GM19240 (cell line): ENCODE data around the gene RRM2.

ENCODE experiments used
- DNase-seq: peaks from one replicate; pipeline ENCODE4 v3.0.0; 2011; ENCODE audit warnings: low spot score; ENCODE audit not compliant: insufficient read length

RRM2 gene

DNA sequence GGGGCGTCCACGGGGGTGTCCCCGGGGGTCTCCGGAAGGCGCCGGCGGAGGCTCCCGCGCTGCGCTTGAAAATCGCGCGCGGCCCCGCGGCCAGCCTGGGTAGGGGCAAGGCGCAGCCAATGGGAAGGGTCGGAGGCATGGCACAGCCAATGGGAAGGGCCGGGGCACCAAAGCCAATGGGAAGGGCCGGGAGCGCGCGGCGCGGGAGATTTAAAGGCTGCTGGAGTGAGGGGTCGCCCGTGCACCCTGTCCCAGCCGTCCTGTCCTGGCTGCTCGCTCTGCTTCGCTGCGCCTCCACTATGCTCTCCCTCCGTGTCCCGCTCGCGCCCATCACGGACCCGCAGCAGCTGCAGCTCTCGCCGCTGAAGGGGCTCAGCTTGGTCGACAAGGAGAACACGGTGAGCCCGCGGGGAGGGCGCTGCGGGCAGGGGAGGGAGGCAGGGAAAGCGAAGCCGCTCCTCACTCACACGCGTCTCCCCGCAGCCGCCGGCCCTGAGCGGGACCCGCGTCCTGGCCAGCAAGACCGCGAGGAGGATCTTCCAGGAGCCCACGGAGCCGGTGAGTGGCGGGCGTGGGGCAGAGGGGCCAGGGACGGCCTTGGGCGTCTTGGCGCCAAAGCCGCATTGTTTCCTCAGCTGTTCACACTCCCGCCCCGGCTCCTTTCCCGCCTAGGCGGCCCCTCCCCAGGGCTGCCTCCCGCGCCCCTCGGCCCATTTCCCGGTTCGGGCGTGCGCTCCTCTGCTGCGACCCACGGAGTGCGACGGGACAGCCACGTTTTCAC, at the start of gene RRM2:
RRM2 (plus strand) TSS at position 240 of the 781 bp plus-strand sequence; CDS start at position 300, 60 bp downstream.
- peak; percentile 83 for DNase-seq

DNA sequence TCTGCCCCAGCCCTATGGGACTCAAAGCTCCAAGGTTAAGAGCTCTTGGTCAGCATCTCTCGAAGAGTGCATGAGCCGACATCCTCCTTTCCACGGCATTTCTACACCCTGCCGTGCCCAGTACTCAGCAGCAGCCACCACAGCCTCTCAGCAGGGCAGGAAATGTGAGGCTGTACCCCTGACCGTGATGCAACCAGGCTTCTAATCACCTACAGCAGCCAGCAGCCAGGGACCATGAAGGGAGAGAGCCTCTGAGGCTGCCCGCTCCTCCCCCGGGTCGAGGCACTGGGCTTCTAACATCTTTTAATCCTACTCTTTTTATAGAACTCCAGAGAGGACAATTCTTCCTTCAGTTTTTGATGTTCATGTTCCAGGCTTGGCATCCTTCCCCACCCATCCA, 48.8 kb upstream of the RRM2 start:
- no peak for DNase-seq

DNA sequence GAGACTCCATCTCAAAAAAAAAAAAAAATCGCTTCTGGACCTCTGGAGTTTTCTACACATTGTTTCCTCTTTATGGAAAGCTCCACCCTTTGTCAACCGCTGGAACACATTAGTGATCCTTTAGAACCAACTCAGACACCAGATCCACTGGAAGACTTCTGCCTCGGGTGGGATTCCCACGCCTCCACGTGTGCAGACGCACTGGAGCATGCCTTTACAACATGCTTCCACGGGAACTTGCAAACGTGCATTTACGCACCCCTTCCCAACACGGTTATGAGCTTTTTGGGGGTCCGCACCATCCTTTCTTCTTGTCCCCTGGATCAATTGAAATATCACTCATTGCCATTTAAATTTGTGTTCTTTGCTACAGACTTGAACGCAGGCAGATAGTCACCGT, 47.4 kb upstream of the RRM2 start:
- no peak for DNase-seq

DNA sequence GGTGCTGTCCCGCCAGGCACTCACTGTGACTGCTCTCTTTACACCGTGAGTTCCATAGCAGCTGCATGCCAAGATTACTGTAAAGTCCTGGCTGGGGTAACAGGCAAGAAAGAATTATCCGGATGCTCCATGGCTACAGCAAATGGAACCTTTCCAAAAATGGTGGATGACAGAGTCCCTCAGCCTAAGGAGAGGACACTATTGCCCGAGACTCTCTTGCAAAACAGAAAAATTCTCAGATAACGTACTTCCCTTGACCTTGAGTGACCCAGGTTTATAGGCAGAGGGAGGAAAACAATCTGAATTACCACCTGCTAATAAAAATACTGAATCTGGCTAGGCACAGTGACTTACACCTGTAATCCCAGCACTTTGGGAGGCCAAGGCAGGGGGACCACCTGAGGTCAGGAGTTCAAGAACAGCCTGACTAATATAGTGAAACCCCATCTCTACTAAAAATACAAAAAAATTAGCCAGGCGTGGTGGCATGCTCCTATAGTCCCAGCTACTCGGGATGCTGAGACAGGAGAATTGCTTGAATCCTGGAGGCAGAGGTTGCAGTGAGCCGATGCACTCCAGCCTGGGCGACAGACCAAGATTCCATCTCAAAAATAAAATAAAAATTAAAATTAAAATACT, 46.8 kb upstream of the RRM2 start:
- DNase-seq = no peak

DNA sequence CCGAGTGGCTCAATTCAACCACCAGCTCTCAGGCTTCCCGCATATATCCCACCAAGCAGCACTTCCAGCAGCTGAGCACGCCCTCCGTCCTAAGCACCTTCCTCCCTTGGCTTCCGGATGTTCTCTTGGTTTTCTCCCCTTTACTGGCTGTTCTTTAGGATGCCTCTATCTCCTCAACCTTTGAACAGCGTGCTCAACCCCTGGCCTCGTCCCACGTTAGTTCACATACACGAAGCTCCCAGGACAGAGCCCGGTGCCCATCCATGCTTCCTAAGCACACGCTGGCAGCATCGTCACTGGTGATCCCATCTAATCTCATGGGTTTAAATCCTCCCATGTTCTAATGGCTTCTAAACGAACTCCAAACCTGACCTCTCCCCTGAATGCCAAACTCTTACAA, 46.0 kb upstream of the RRM2 start:
- DNase-seq = no peak

DNA sequence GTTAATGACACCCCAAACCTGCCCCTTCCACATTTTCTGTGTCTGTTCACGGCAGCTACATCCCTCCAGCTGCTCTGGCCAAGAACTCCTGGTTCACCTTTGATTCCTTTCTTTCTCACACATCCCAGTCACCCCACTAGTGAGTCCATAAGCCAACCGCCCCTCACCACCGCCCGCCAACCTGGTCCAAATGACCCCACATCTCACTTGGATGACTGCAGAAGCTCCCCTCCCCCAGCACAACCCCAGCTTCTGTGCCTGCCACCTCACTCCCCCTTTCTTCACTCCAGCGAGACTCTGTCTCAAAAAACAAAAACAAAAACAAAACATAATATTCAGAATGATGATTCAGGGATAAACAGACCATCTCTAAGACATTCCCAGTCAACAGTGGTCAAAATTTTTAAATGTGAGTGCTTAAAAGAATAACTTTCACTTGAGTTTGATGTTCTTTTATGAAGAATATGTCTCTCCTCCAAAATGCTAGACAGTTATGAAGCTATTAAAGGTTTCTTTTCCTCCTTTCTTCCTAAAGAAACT, 45.5 kb upstream of the RRM2 start:
- no peak for DNase-seq

DNA sequence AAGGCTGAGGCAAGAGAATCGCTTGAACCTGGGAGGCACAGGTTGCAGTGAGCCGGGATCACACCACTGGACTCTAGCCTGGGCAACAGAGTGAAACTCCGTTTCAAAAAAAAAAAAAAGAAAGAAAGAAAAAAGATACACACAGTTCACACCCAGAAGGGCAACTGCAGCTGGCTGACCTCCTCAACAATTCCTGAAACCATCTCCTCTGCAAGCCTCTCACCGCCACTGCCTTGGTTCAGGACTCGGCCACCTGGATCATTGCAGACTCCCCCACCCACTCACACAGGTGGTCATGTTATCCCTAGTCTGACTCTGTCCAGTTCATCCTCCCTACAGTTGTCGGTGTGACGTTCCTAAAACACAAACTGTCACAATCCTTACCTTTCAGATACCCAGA, 44.5 kb upstream of the RRM2 start:
- DNase-seq = no peak

DNA sequence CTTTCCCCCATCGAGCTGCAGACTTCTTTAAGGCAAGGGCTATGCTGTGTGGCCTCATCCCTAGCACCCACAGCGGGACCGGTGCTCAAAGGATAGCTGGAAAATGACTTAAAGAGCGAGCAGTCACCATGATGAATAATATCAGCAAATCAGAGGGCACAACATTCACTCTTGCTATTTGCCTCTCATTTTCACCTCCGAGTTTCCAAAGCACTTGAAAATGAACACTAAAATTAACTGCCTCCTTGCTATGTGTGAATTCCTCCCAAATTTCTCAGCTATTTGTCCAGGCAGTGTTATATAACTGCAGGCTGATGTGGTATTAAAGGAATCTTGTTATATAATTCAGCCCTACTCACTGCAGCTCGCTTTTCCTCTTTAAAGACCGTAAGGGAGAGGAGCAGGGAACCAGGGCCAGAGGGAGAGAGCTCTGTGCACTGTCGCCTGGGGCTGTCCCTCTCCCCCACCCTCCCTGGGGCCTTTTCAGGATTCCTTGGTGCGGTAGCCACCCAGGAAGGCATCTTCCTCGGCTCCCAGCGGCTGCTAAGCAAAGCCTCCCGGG, 43.8 kb upstream of the RRM2 start:
- DNase-seq = no peak

DNA sequence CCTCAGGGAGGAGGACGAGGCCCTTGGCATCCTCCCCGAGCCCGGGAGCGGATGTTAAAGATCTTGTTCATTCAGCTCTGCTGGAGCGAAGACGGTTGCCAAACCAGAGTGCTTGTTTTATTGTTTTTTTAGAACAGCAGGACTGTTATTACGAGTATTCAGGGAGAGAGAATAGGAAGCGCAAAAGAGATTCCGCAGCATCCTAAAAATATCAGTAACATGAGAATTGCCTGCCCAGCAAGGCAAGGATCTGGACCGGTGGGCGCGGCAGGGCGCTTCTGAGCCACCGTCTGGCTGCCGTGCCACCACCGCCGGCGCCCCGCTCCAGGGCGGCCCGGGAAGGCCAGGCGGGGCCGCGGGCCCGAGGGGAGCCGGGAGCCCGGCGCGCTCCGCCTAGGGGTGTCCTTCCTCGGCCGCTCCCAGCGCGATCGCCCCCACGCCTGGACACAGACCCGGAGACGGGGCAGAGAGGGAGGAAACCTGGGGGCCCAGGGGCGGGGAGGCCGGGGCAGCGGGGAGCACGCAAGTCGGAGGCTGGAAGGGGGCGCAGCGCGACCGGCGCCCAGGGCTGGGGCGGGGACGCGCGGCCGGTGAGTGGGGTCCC, 43.2 kb upstream of the RRM2 start:
- no peak for DNase-seq

DNA sequence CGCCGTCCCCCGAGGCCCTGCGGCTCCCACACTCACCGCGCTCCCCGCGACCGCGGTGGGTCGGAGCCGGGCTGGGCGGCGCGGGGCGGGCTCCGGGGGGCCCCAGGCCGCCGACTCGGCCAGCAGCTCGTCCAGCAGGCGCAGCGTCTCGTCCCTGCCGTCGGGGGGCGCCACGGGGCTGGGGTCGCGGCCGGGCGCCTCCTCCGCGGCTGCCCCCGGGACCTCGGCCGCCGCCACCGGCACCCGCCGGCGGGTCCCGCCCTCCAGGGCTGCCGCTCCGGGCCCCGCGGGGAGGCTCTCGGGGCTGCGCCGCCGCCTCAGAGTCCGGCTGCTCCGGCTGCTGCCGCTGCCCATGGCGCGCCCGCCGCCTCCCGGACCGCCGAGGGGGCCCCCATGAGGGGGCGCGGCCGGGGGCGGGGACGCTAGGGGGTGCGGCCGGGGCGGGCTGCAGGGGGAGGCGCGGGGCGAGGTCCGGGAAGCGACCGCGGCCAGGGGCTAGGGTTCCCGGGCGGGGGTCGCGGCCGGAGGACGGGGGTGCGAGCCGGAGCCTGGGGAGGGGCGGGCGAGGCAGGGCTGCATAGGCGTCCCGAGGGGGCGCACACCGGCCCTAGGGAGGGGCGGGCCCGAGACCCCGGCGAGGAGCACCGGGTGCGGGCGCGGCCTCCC, 42.5 kb upstream of the RRM2 start, which contains the start of gene CYS1:
CYS1 (minus strand) TSS at position 542 of the 666 bp plus-strand sequence; CDS start at position 354, 188 bp downstream.
- no peak for DNase-seq

DNA sequence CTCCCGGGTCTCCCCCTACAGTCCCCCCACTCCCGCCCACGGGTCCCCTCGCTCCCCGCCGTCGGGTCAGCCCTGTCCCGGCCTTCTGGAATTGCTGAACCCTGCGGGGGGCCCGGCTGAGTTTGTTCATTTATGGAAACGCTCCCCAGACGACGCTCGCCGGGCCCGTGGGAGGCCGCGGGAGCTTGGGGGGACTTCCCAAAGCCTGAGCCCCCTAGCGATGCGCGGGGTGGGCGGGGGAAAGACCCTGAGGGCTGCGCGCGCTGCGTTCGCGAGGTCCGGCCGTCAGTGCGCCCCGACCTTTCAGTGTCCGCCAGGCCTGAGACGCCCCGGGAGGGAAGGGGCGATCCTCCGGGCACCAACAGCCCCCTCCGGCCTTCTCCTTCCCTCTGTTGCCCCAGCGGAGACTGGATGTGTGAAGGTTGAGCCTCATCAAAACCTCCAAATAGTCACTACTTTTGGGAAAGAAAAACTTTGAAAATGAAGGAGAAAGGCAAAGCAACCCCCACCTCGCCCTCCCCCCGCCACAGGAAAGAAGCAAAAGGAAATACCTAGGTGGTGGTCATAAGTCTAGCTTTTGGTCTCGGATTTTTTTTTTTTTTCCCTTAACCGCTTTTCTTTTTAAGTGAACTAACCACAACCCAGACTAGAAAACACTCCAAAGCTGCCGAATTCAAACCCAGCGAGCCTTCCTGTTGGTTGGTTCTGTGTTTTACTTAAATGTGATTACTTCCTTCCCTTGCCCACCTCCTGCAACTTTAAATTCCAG, 41.8 kb upstream of the RRM2 start:
- peak; percentile 29 for DNase-seq

DNA sequence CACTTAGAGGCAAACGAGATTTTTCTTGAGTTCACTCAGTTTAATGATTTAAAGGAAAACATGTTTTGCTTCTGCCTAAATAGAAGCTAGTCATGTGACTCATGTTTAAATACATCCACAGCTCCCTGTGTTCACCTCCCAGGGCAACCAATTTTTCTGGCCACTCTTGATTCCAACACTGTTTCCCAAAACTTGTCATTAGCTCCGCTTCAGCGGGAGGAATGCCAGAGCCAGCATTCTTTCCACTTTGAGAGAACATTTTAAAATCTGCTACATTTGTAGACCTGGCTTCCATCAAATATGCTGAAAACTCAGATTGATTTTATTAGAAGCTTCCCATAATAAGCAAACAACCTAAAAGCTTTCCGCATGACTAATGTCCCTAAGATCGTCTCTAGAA, 39.5 kb upstream of the RRM2 start:
- no peak for DNase-seq

DNA sequence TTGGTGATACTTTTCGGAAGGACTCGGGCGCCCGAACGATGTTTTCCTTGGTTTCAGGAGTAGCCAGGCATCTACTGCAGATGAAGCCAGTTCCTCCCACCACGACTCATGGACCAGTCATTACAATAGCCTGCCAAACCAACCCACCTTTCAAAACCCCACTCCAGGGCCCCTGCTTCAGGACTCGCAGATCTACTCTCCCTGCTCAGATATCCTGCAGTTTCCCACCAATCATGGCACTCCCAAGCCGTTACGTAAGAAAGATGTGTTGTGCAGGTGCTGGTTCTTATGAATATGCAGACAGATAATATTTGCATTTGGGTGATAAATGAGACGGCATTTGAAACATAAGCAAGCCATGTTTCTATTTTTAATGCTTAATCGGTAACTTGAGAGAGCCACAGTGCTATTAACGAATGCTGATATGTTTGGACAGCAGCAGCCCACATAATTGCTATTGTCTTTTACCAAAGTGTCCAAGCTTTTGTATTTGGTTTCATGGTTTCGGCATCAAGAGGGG, 38.8 kb upstream of the RRM2 start:
- no peak for DNase-seq

DNA sequence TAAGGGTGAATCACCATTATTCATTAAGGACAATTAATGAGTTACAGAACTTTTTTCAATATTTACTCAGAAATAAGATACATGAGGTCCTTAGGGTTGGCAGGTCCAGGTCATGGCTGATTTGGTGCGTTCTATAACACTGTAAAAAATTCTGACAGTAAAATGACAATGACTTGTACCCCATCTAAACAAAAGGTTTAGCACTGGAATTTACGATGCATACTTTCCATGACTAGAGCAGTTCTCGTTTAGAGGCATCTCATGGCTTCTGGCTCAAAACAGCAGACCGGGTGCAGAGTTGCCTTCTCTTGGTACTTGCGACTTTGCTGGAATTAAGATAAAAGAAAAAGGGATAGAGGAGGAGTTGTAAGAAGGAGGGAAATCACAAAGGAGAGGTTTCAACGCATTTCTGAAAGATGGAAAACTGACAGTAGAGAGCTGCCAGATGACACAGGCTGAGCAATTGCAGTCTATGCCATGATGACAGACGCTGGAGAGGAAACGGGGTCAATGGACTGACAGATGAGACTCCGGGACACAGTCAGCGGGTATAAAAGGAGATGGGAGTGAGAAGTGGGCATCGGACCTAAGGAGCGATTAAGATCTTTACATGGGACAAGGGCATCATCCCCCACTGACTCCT, 38.2 kb upstream of the RRM2 start:
- no peak for DNase-seq

DNA sequence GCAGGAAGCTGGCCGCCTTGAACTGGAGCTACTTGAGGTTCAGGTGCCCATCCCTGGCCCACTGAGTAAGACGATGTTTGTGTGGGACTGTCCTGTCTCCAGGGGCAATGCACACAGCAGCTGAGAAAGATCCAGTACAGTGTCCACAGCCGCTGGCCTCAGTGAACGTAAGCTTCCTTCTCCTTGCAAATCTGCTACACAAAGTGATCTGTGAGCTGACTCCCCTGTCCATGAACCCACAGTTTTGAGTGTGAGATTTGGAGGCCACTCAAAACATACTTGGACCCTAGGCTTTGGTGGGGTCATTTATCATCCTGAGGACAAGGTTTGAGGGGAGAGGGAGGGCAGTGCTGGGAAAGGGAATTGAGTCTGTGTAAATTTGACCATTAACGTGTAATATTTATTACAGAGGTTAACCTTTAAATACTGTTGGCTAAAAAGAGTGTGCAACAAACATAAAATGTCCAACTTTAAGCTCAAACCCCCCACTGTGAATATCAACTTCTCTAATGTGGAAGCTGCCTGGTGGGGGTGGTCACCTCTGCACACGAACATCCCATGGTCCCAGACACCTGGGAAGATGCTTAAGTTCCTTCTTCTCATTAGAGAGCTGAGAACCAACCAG, 37.4 kb upstream of the RRM2 start:
- DNase-seq = no peak

DNA sequence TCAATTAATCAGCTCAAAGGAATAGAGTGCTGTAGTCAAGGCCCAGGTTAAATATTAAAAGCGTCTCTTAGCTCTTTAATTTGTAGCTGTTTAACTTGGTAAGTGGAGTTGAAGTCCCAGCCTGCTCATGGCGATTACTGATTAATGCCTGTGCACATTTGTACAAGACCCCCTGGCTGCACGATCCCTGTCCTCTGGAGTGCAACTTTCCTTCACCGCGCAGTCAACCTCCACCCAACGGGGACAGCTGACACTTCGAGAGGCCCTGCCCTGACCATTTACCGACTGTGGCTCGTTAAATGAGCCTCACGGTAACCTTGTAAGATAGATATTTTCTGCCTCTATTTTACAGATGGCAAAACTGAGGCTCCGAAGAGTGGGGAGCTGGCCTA, 36.9 kb upstream of the RRM2 start:
- DNase-seq = no peak

DNA sequence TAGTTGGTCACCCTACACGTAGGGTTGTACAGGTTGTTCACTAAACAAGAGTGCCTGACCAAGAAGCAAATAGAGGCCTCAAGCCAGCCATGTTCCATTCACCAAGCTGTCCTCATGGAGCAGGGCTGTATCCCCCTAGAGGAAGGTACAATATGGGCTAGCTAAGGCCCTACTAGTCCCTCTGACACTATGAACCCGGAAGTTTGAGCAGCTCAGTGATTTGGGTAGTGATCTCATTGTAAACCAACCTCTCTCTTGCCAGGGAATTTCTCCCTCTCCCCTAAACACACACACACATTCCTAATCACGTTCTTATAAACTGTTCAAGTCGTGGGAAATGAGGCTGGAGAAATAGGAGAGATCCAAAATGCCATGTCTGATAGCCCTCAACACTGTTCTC, 35.6 kb upstream of the RRM2 start:
- DNase-seq = no peak

DNA sequence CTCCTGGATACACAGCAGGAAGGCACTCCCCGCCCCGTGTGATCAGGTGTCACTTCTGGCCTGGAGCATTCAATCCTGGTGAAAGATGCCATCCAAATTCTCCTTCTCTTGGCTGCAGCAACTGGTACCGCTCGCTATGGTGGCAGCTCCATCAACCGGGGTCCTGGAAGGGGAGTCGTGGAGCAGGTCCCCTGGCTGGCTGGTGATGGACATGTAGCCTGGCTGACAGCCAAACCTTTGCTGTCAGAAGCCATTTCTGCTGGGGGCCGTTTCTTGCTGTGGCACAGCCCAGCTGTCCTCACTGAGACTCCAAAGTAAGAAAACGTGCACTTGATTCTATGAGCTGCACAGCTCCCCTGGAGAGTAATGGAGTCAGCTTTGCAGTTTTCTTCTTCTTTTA, 35.2 kb upstream of the RRM2 start:
- no peak for DNase-seq

DNA sequence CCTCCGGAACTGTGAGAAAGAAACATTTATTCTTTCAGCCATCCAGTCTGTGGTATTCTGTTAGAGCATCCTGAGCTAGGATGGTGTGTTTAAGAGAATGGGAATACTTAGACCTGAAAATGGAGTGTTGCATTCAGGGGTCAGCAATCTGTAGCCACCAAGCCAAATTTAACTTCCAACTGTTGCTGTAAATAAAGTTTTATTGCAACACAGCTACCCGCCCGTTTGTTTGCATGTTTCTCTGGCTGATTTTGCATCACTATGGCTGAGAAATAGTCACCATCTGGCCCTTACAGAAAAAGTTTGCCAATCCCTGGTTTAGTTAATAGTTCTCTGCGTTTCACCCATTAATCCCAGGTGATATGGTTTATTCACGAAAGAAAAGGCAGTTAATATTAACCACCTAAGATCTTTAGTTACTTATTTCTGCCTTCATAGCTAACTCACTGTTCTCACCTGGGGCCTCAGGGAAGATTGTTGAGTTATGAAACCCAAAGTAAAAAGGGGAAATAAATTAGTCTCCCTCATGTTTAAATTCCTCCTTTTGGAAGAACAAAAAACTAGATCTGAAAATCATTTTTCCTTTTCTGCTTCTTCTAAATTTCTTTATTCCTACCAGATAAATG, 32.9 kb upstream of the RRM2 start:
- DNase-seq = no peak
